Activated CD8-positive, alpha-beta memory T cell treated with anti-CD3 and anti-CD28 coated beads for 1 hour (primary cell): ENCODE data around the gene CLSTN2.

ENCODE experiments used
- DNase-seq, 2 donors: peaks; one replicate each; pipeline ENCODE4 v3.0.0-alpha.2; 2020; ENCODE audit warnings: low read depth in 1 of 2; ENCODE audit errors: extremely low read depth in 1 of 2

CLSTN2 gene

DNA sequence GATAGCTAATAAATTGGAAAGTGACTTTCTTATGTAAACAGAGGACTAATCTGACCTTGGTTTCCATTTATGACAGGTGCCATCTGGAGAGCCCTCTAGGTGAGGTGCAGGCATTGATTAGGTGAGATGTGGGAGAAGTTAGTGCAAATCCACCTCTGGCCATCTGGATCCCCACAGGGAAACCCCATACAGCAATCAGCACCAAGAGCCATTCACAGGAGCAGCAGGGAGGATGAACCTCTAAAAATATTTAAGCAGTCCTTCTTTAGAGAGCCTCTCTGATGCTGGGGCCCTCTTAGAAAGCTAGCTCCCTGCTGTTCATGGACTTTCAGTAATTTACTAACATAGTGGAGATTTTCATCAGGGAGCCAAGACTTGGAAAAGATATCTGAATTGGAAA lies 69.3 kb downstream of the CLSTN2 start:
- no peak for DNase-seq

DNA sequence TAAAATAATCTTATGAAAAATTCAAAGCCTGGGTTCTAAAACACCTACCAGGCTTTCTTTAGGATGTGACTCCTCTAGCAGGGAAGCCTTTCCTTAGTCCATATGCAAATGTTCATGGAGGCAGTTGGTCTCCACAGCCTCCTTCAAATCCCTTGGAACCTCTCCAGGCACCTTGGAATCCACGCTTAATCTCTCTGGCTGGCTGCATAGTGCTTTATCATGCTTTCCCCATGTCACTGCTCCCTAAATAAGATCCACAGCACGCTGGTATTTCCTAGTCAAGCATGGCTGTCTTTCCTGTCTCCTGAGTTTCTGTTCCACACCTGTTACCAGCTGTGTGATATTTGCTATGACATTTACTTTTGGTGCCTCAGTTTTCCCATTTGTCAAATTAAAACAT lies 71.3 kb downstream of the CLSTN2 start:
- DNase-seq: no peak

DNA sequence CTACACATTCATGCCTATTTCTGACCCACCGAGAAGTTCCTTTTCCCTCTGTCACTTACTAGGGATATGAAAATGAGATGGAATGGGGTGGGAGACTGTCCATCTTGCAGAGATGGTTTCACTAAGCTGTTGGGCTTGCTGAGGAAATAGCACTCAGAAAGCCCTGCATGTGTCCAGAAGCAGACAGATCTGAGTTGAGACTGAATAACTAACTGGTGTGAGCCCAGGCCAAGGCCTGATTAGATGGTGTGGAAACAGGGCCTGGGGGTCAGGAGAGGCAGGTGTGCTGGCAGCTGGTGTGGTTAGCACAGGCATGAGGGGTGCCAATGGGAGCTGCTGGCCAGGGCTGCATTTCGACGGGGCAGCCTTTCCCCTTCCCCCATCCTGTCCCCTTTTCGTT lies 72.1 kb downstream of the CLSTN2 start:
- no peak for DNase-seq

DNA sequence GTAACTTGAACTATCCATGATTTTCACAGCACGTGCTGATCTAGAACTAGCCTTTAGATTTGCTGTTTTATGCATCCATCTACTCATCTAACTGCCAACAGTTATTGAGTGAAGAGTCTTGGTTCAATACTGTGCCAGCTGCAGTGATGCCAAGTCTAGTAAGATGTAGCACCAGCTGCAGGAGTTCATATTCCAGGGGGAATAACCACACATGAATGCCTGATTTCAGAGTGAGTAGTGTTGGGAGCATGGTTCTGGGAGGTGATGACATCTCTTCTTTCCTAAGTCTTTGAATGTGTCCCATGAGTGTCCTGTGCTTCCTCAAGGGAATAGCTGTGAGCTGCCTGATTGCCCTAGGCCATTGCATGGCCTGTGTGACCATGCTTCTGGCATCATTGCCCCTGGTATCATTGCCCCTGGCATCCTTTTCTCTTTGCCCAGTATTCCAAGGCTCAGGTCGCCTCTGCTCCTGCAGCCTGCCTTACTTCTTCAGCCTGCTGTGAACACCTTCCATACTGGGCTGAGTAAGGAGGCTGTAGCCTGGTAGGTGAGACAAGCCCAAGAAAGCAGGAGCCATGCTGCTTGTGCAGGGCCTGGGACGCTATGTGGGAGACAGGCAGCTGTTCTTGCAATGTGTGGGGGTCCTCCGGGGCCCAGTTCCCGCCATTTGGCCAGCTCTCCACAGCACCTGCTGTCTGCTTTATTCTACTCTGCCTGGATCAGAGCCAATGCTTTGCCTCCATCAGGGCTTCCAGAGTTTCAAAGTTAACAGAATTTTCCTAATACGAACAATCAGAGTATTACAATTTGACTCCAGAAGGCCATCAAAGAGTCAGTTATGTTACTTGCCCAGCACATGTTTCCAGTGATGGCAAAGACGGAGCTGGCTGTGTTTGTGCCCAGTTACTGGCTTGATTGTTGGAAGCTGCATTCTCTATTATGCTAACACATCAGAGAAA lies 73.2 kb downstream of the CLSTN2 start:
- DNase-seq: no peak

DNA sequence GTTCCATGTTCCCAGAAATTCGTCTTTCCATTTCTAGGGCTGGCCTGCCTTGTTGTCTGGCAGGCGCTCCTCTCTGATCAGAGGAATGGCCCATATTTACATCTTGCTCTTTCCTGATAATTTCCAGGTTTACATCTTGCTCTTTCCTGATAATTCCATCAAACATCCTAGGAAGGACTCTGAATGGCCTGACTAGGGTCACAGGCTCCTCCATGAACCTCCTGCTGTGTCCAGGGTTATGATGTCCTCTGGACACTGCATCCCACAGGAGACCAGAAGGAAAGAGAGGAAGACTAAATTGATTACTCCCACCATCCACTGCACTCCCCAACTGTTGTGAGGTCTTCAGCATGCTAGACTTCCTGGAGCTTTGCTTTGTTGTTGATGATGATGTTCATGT lies 75.4 kb downstream of the CLSTN2 start:
- no peak for DNase-seq

DNA sequence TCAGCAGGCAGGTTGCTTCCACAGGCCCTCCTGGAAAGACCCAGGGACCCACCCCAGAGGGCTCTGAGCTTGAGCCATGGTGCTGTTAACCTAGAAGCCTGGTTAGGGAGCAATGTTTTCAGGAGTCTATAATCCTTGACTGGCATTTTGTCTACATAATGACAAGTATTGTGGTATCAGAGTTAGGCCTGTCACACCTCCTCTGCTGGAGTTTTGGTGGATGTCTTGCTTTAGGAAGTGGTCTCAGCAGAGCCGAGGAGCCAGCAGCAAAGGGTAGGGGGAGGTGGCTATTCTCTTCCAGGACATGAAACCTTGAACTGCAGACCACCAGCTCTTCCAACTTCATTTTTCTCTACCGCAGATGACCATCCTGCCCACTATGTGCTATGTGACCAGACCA lies 76.1 kb downstream of the CLSTN2 start:
- no peak for DNase-seq

DNA sequence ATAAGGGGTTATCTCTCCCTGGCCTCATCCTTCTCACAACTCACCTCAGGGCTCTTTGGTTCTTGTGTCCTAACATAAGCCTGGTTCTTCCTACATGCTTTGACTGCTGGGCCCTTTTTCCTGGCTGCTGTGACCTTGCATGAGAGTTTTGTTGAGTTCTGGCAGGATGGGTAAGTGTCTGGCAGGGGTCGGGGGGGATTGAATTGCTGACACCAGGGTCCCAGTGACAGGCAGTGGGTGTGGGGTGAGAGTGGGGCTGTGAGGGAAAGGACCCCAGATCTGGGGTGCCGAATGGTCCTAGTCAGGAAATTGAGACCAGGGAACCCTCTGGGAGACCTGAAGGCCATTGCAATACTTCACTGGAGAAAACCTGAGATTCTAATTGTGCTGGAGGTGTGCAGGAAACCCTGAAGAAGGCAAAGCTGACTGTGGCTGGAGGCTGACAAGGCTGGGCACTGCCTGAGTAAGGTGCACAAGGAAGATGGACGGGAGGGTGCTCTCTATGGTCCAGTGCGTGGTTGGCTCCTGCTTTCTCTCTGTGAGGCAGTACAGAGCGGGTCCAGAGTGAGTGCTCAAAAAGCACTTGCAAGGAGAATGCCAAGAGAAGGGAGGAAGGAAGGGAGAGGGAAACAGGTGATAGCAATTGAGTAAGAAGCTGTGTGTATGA lies 76.8 kb downstream of the CLSTN2 start:
- DNase-seq: no peak

DNA sequence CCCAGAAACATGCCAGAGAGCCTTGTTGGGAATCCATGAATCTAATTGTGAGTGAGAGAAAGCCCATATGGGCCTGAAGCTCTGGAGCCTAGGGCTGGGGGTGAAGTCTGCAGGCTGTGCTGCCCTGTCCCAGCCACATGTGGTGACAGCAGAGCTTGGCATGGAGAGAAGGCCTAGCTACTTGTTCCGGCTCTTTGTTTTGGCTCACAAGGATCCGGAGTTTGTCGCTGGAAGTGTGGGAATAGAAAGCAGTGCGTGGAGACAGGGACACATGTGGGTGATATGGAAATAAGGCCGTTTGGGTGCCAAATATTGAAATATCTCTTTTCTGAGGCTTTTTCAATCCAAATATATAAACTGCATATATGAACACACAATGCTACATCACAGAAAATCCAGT lies 78.2 kb downstream of the CLSTN2 start:
- DNase-seq: no peak

DNA sequence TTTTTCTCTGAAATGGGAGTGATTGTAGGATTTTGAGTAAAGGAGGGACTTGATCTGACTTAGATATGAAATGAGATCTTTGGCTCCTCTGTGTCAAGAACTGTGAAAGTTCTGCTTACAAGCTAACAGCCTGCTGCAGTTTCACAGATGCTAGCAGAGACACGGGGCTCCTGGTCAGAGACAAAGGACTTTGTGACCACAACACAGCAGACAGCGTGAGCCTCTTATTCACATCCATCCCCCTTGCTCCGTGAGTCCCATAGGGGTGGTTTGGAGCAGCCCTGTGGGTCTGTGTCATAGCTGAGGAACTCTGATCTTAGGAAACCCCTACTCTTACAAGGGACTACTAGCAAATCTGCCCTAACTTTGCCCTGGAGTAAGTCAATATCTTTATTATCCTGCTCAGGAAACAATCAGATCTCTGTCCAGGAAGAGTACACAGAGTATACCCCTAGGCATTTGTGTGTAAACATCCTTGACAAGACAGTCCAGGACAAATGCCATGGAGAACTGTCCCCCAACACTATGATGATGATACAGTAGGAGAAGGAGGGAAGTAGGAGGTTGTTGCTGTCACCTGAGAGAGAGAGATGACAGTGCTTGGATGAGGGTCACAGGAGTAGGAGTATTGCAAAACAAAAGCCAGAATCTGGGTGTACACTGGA lies 80.0 kb downstream of the CLSTN2 start:
- no peak for DNase-seq

DNA sequence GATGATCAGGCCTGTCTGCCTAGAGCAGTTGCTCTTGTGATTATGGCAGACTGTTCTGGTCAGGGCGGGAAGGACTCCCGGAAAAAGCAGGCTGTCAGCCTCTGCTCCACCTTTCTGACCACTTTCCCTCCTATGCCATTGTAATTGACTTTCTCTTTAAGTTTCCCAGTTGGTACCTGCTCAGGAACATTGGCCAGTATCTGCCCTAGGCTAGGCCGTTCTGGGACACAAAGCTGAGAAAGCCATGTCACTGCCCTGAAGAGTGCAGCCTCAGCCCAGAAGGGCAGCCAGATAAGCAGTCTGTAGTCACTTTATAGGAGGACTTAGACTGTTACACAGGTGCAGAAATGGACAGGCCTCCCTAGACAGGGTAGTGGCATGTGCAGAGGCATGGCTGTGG lies 80.8 kb downstream of the CLSTN2 start:
- DNase-seq: no peak

DNA sequence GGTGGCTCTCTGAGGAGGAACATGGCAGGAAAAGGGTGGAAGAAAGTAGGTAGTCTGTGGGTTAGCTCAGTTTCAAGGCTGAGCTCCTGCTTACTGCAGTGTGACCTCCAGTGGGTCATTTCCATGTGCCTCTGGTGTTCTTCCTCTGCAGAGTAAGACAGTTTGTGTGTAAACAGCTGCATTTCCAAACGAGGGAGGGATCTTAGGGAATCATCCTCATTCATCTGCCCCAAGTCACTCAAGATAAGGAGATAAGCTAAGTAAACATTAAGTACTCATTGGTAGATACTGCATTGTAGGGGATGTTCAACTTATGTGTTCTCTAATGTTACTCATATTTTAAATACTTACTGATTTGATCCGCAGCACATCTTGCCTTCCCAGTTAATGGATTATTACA lies 83.6 kb downstream of the CLSTN2 start:
- no peak for DNase-seq

DNA sequence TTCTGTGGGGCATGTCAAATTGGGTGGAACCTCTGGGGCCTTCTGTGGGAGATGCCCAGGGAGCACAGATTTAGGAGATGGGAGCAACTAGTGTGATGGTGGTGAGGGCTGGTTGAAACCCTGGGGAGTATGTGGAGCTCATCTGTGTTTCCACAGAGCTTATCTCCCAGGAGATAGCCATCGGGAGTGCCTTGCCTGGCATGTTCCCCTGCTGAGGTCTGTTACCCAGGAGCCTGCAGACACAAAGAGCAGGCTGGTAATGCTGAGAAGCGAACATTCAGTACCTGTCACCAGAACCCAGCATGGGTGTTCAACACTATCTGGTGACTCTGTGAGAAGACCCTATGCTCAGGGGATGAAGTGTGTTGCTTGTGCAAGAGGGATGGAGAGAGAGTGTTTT lies 85.0 kb downstream of the CLSTN2 start:
- DNase-seq: no peak

DNA sequence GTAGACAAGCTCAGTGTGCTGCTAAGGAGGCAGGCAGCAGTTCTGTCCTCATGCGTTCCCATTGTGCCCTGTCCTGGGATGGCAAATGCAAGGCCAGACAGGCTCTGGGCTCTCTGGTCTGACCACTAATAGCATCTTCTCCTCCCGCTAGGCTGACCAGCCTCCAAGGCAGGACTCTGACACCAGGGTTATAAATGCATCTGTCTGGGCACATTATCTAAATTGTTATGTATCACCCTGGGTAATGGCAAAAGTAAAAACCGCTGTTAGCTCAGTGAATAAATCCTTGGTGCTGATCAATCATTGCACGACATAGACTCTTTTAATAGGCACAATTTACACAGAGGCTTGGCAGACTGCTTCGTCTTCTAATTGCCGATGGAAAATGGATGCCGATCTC lies 85.6 kb downstream of the CLSTN2 start:
- DNase-seq: no peak

DNA sequence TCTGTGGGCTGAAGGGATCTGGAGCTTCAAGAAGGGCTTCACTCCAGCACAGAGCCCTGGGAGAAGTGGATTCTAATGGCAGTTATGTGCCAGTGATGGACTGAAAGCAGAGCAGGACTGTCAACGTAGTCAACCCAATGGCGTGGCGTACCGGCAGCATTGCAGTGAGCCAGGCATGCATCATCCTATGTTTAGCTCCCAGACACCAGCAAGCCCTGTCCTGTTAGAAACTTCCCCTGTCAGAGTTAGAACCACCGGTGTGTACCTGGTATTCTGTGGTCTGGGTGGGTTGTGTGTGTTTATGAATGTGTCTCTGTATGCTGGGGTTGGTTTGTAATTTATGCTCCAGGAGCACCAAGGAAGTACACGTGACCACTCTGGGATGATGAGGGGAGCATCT lies 86.3 kb downstream of the CLSTN2 start:
- DNase-seq: no peak

DNA sequence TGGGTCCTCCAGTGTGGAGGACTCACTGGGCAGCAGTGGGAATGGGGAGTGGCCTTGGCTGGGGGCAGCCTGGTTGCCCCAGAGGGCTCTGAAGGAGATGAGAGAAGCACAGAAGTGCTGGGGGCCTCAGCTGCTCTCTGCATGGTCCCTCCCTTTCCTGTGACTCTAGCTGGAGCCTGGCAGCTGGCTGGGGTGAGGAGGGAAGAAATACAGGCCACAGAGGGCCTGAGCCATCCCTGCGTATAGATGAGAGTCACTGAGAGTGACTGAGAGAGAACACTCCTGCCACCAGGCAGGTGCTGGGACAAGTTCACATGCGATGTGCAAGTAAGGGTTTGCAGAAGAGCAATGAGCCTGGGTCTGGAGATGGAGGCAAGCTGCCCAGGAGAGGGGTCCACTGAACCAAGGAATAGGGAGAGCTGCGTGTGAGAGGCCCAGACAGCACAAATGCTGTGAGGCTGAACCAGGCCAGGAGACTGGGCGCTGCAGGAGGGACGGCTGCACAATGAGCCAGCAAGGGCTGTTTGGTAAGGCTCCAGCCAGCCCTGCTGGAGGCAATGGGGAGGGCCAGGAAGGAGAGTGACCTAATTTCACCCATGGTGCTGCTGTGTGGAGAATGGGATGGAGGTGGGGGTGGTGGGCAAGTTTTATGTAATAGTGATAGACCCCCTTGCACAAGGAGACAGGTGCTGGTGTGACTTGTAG lies 87.2 kb downstream of the CLSTN2 start:
- DNase-seq: no peak

DNA sequence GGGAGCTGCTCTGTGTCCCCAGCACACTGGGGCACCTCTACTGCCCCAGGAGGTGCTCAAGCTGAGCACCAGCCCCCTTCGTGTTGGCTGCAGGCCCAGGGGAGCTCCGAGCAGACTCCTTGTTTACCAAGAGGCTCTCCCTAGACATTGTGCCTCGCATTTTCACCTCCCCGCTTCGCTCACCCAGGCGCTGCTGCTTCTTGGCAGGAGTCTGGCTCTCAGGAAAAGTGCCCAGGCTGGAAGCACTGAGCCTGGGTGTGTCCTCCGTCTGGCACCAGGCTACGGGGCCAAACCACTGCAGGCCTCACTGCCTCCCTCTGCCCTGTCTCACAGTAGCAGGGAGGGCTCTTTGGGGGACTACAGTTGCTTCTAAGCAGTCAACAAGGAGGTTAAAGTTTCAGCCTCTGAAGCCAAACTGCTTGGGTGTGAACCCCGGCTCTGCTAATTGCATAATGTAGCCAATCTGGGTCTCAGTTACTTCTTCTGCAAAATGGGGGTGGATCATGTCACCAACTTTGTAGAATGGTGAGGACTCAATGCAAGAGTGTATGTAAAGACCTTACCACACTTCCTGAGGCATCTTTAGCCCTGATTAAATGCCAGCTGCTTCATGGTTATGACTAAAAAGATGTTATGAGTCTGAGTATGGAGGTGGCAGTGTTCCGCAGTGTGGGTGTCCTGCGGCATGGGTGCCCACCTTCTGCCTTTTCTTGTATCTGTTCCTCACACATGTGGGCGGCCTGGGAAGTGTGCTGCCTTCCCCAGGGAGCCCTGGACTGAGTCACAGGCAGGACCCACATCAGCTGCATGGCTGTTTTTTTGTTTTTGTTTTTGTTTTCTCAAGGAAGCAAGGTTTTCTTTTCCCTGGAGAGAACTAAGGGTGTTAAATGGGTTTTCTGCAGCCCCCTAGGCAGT lies 88.9 kb downstream of the CLSTN2 start:
- no peak for DNase-seq

DNA sequence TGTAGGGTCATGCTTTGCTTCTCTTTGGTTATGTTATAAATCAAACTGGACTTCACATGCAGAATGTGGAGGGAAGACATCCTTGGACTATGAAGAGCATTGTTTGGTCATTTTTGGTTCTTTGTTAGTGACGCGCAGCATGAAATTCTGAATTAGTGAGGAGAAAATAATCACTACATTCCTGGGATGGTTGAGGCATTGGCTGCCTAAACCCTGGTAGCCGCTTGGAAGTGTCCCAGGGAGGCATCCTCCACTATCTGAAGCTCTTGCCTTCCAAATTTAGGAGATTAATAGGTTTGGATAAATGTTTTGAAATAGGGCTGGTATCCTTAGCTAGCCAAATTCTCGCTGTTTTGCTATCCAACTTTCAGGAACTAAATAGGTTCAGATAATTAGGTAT lies 96.2 kb downstream of the CLSTN2 start:
- no peak for DNase-seq

DNA sequence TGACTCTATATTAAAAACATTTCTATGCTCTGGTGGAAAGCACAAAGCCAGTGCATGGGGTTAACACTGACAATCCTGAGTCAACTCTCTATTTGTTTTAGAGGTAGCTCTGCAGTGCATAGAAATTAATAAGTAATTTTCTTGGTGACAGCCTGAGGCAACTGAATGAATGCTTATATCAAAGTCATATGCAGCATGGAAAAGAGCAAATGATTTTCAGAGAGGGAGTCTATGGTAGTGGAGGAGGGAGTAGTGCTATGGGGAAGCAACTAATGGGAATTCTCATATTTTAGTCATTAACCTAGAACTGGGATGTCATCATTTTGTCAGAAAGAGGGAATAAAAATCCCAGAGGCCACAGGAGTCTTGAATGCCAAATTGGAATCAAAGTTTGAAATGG lies 99.1 kb downstream of the CLSTN2 start:
- DNase-seq: no peak

DNA sequence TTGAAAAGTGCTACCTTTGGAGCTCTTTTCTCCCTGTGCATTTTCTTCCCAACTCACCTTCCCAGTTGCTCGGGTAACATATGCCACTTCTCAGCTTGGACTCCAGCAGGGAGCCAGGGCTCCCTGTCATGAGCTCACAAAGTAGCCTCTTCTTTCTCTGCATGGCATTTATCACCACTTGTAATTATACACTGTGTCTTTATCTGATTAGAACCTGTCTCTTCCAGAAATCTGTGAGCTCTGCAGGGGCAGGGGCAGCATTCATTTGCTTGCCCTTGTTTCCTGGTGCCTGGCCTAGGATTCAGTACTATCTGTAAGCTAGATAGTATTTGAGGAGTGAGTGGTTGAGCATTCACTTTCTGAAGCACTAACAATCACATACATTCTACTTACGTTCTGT lies 100.9 kb downstream of the CLSTN2 start:
- no peak for DNase-seq

DNA sequence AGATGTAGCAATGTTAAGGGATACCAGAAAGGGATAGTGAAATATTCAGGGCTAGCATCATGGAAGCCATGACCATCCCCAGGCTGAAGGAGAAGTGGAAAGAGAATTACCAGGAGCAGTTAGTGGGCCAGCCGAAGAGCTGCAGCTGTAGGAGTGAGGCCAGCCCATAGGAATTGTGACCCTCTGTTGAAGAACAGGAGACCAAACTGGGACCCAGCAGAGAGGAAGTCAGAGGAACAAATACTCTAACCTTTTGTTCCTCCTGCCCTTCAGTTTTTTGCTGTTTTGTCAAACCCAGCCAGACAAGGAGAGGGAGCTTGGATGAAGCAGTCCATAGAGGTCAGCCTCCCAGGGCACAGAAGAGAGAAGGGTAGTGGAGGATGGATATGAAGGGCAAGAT lies 115.4 kb downstream of the CLSTN2 start:
- no peak for DNase-seq
